Liver (tissue), 9 donors: ENCODE results near the gene EGLN2. TPM values are rescaled to one million over a fixed set of nuclear protein-coding genes. Genes with fewer than 3 reads are reported as not detected.

Source experiments
- DNase-seq: peaks from one replicate; pipeline ENCODE4 v3.0.0-alpha.2; 2017; ENCODE audit warnings: low spot score
- H3K27ac ChIP-seq, 2 donors: one replicate each; pipeline ENCODE4 v1.7.0; 2013; ENCODE audit warnings: inconsistent platforms in 2 of 2, low read length in 2 of 2, control low read depth in 1 of 2, low read depth in 1 of 2, mild to moderate bottlenecking in 1 of 2
- H3K27me3 ChIP-seq, 4 donors: one replicate each; pipeline versions ENCODE4 v1.6.1 to v1.7.0; 2013; ENCODE audit warnings: low read length in 3 of 4, inconsistent platforms in 1 of 4, mild to moderate bottlenecking in 1 of 4, moderate library complexity in 1 of 4; ENCODE audit not compliant: control insufficient read depth in 4 of 4, insufficient read depth in 4 of 4
- H3K36me3 ChIP-seq, 4 donors: one replicate each; pipeline versions ENCODE4 v1.6.1 to v1.7.0; 2013; ENCODE audit warnings: low read length in 3 of 4, mild to moderate bottlenecking in 3 of 4, low read depth in 1 of 4, moderate library complexity in 1 of 4; ENCODE audit not compliant: control insufficient read depth in 4 of 4, insufficient read depth in 3 of 4
- H3K4me1 ChIP-seq, 4 donors: one replicate each; pipeline versions ENCODE4 v1.6.1 to v1.7.0; 2013; ENCODE audit warnings: low read length in 3 of 4, mild to moderate bottlenecking in 3 of 4, moderate library complexity in 1 of 4; ENCODE audit not compliant: control insufficient read depth in 4 of 4, insufficient read depth in 4 of 4
- H3K4me3 ChIP-seq, 3 donors: one replicate each; pipeline versions ENCODE4 v1.6.1 to v1.7.0; 2013; ENCODE audit warnings: low read length in 3 of 3, control low read depth in 1 of 3, low read depth in 1 of 3, mild to moderate bottlenecking in 1 of 3
- H3K9ac ChIP-seq, 2 donors: one replicate each; pipeline ENCODE4 v1.7.0; 2013; ENCODE audit warnings: low read length in 2 of 2, mild to moderate bottlenecking in 2 of 2, moderate library complexity in 2 of 2, control low read depth in 1 of 2, low read depth in 1 of 2
- H3K9me3 ChIP-seq, 4 donors: one replicate each; pipeline versions ENCODE4 v1.6.1 to v1.7.0; 2013; ENCODE audit warnings: low read length in 3 of 4; ENCODE audit not compliant: control insufficient read depth in 4 of 4
- ATF3 ChIP-seq: IDR thresholded peaks from 2 replicates; pipeline ENCODE4 v1.6.1; 2016; ENCODE audit warnings: antibody characterized with exemption
- CTCF ChIP-seq: fragments of 150-350 bp; IDR thresholded peaks from 2 replicates; pipeline ENCODE4 v1.5.1; 2017; ENCODE audit warnings: improper control_type of control experiment, low read depth, low read length; ENCODE audit not compliant: missing input control
- EGR1 ChIP-seq, 2 donors: IDR thresholded peaks; 2 replicates each; pipeline ENCODE4 v1.6.1; 2016 to 2018; ENCODE audit warnings: antibody characterized with exemption in 2 of 2, low read depth in 2 of 2
- FOXA1 ChIP-seq: IDR thresholded peaks from 2 replicates; pipeline ENCODE4 v1.6.1; 2016; ENCODE audit warnings: antibody characterized with exemption
- FOXA2 ChIP-seq: IDR thresholded peaks from 2 replicates; pipeline ENCODE4 v1.6.1; 2016; ENCODE audit warnings: antibody characterized with exemption
- GABPA ChIP-seq, 2 donors: IDR thresholded peaks in 1 of 2; conservative IDR thresholded peaks in 1 of 2; 2 replicates each; pipeline ENCODE4 v1.6.1; 2016; ENCODE audit warnings: antibody characterized with exemption in 2 of 2, mild to moderate bottlenecking in 1 of 2, moderate library complexity in 1 of 2
- HNF4A ChIP-seq, 2 donors: conservative IDR thresholded peaks; 2 replicates each; pipeline ENCODE4 v1.6.1; 2016; ENCODE audit warnings: antibody characterized with exemption in 2 of 2, mild to moderate bottlenecking in 2 of 2
- JUND ChIP-seq, 2 donors: IDR thresholded peaks; 2 replicates each; pipeline ENCODE4 v1.6.1; 2016; ENCODE audit warnings: antibody characterized with exemption in 2 of 2
- MAX ChIP-seq: IDR thresholded peaks from 2 replicates; pipeline ENCODE4 v1.6.1; 2016; ENCODE audit warnings: antibody characterized with exemption
- NR2F2 ChIP-seq: IDR thresholded peaks from 2 replicates; pipeline ENCODE4 v1.6.1; 2016; ENCODE audit warnings: antibody characterized with exemption
- RAD21 ChIP-seq, 2 donors: IDR thresholded peaks; 2 replicates each; pipeline ENCODE4 v1.6.1; 2016; ENCODE audit warnings: antibody characterized with exemption in 2 of 2, mild to moderate bottlenecking in 2 of 2
- REST ChIP-seq: IDR thresholded peaks from 2 replicates; pipeline ENCODE4 v1.6.1; 2016; ENCODE audit warnings: antibody characterized with exemption, mild to moderate bottlenecking
- RXRA ChIP-seq, 2 donors: IDR thresholded peaks; 2 replicates each; pipeline ENCODE4 v1.6.1; 2017 to 2018; ENCODE audit warnings: antibody characterized with exemption in 2 of 2, mild to moderate bottlenecking in 1 of 2
- SP1 ChIP-seq: IDR thresholded peaks from 2 replicates; pipeline ENCODE4 v1.6.1; 2018; ENCODE audit warnings: antibody characterized with exemption, mild to moderate bottlenecking
- TAF1 ChIP-seq: conservative IDR thresholded peaks from 2 replicates; pipeline ENCODE4 v1.6.1; 2016; ENCODE audit warnings: antibody characterized with exemption, mild to moderate bottlenecking
- YY1 ChIP-seq: IDR thresholded peaks from 2 replicates; pipeline ENCODE4 v1.6.1; 2016; ENCODE audit warnings: antibody characterized with exemption, mild to moderate bottlenecking
- ZBTB33 ChIP-seq: IDR thresholded peaks from 2 replicates; pipeline ENCODE4 v1.6.1; 2016; ENCODE audit warnings: antibody characterized with exemption
- WGBS: extraction: QIAGEN DNeasy Blood & Tissue Kit; methylation state at CpG from one replicate; pipeline ENCODE4 v1.1.7; 2013; 5-methylcytosine and 5-hydroxymethylcytosine counted together
- polyA plus RNA-seq, 2 donors: library from polyadenylated mRNA; stranded (reverse) in 1 of 2; unstranded in 1 of 2; fragments of 200-250 nt in 1 of 2; fragments of >200 nt in 1 of 2; fragmentation: Nextera tagmentation in 1 of 2; extraction: Ambion mirVana in 1 of 2; gene quantifications; one replicate each; pipeline versions ENCODE4 v1.2.1 to v1.2.3, GENCODE V29; 2013 to 2015
- total RNA-seq, 2 donors: library from RNA; depleted of rRNA; stranded (reverse); fragments of >200 nt; gene quantifications; one replicate each; pipeline ENCODE4 v1.2.3, GENCODE V29; 2014
- donor health status: healthy.
- donor health status: healthy.
- donor health status: healthy.
- donor health status: healthy.
- donor health status: healthy.

Gene EGLN2
- total and polyA plus RNA-seq, 4 donors, result 34.8 to 56.3 (median 47.7) TPM

GRCh38 chr19:40759352-40759751 is 39.6 kb upstream of the EGLN2 start (continued):
- no peak for TF ChIP-seq CTCF

GRCh38 chr19:40762754-40763470 is 36.1 kb upstream of the EGLN2 start:
- 95% methylated on average over 17 of the region's 17 CpGs for WGBS
- TF ChIP-seq EGR1 (IDR thresholded peaks at IDR 0.05; ENCODE audit: low read depth in 2 of 2), result no peak
- no peak for DNase-seq
- no peaks in the 10 kb centered on the region for H3K27me3 ChIP-seq
- no peak overlapping the region for H3K9ac ChIP-seq
- H3K36me3 ChIP-seq, result peaks cover 37 to 83% (median 69%) of the 10 kb centered on the region in 4 donors
- peaks cover 0 to 2% (median 0%) of the 10 kb centered on the region in 4 donors for H3K4me1 ChIP-seq
- H3K27ac ChIP-seq, result no peak overlapping the region
- H3K4me3 ChIP-seq, result no peak overlapping the region
- no peaks in the 10 kb centered on the region for H3K9me3 ChIP-seq

GRCh38 chr19:40763526-40763925 is 35.5 kb upstream of the EGLN2 start:
- Histone ChIP-seq H3K4me3 (no peak overlapping the region), H3K9me3 (no peaks in the 10 kb centered on the region), H3K27me3 (no peaks in the 10 kb centered on the region), H3K36me3 (peaks cover 35 to 78% (median 64%) of the 10 kb centered on the region in 4 donors), H3K4me1 (peaks cover 0 to 2% (median 0%) of the 10 kb centered on the region in 4 donors), H3K9ac (no peak overlapping the region), H3K27ac (no peak overlapping the region)
- WGBS, result 95% methylated on average over 7 of the region's 7 CpGs
- TF ChIP-seq NR2F2, result no peak
- TF ChIP-seq RAD21 (IDR thresholded peaks at IDR 0.05), result no peak
- TF ChIP-seq REST, result no peak
- no peak for TF ChIP-seq JUND (IDR thresholded peaks at IDR 0.05)
- no peak for TF ChIP-seq TAF1
- no peak for TF ChIP-seq HNF4A (conservative IDR thresholded peaks at IDR 0.05)
- no peak for TF ChIP-seq EGR1 (IDR thresholded peaks at IDR 0.05; ENCODE audit: low read depth in 2 of 2)
- no peak for TF ChIP-seq SP1
- no peak for TF ChIP-seq YY1
- TF ChIP-seq FOXA1, result no peak
- no peak for TF ChIP-seq GABPA (IDR thresholded peaks at IDR 0.05 in 1 of 2, conservative IDR thresholded peaks at IDR 0.05 in 1 of 2)
- TF ChIP-seq RXRA (IDR thresholded peaks at IDR 0.05), result no peak
- no peak for TF ChIP-seq ATF3
- TF ChIP-seq FOXA2, result no peak
- TF ChIP-seq MAX, result no peak
- TF ChIP-seq CTCF, result no peak
- TF ChIP-seq ZBTB33, result no peak
- no peak for DNase-seq
